GM12878 (cell line): ENCODE results near the gene PTX4. TPM values are rescaled to one million over a fixed set of nuclear protein-coding genes. Genes with fewer than 3 reads are reported as not detected.

Experiments
- ATAC-seq: fragments of 200-7000 bp; cut with Tn5 transposase; 3 replicates; pipeline ENCODE4 v1.9.1; 2020; ENCODE audit warnings: mild to moderate bottlenecking, moderate library complexity
- BruUV-seq: library from RNA; stranded (reverse); fragments of 400-500 nt; replicated peaks from 2 replicates; lab custom pipeline; 2021; lab: Mats Ljungman, UMichigan
- CTCF ChIA-PET: fragments of 300-600 bp; sonication (Branson Sonifier 250); formaldehyde crosslinking; extraction: SDS; loops from one replicate; lab custom pipeline; 2021; ENCODE audit warnings: inconsistent platforms; lab: Yijun Ruan, JAX
- POLR2A ChIA-PET: fragments of 350-600 bp; formaldehyde crosslinking; extraction: SDS; loops from one replicate; lab custom pipeline; 2021; ENCODE audit warnings: inconsistent platforms; lab: Charles Lee
- RAD21 ChIA-PET: fragments of 300-600 bp; sonication (Branson Sonifier 250); formaldehyde crosslinking; loops from one replicate; lab custom pipeline; 2023; ENCODE audit warnings: antibody characterized with exemption; ENCODE audit not compliant: unreplicated experiment; lab: Charles Lee
- SMC1A ChIA-PET: fragments of 300-600 bp; sonication (Branson Sonifier 250); formaldehyde crosslinking; loops from one replicate; lab custom pipeline; 2023; ENCODE audit not compliant: unreplicated experiment, uncharacterized antibody; lab: Charles Lee
- DNase-seq: peaks from one replicate; pipeline ENCODE4 v3.0.0-alpha.2; 2011; ENCODE audit warnings: low read depth, low spot score
- FAIRE-seq: peaks from 3 replicates; lab custom pipeline; 2011; peaks lifted over from hg19 to GRCh38; lab: Jason Lieb, UNC
- H2AFZ ChIP-seq: 2 replicates; pipeline ENCODE4 v1.6.0; 2011; ENCODE audit warnings: low read depth, low read length, control low read depth; ENCODE audit not compliant: control insufficient read depth
- H3K27ac ChIP-seq: 2 replicates; pipeline ENCODE4 v1.5.1; 2011; ENCODE audit warnings: control low read depth; ENCODE audit not compliant: control insufficient read depth, insufficient read depth
- H3K27me3 ChIP-seq, 2 experiments: replicated peaks in 1 of 2; 2 replicates each; pipeline versions ENCODE4 v1.6.0 to v1.6.1; 2011; ENCODE audit warnings: low read length in 1 of 2; ENCODE audit not compliant: control insufficient read depth in 2 of 2, insufficient read depth in 2 of 2
- H3K36me3 ChIP-seq, 2 experiments: 2 replicates each; pipeline ENCODE4 v1.5.1; 2011; ENCODE audit warnings: low read length in 1 of 2; ENCODE audit not compliant: control insufficient read depth in 2 of 2, insufficient read depth in 2 of 2
- H3K4me1 ChIP-seq: 2 replicates; pipeline ENCODE4 v1.6.1; 2011; ENCODE audit warnings: mild to moderate bottlenecking, low read length, moderate library complexity, mixed read lengths; ENCODE audit not compliant: control insufficient read depth, insufficient read depth
- H3K4me2 ChIP-seq: 2 replicates; pipeline ENCODE4 v1.6.0; 2011; ENCODE audit warnings: control low read depth; ENCODE audit not compliant: control insufficient read depth, insufficient read depth
- H3K4me3 ChIP-seq: fragments of 200-600 bp; sonication (generic); 2 replicates; pipeline ENCODE4 v1.5.1; 2016
- H3K79me2 ChIP-seq: 2 replicates; pipeline ENCODE4 v1.6.0; 2011; ENCODE audit warnings: low read length; ENCODE audit not compliant: control insufficient read depth, insufficient read depth
- H3K9ac ChIP-seq: 2 replicates; pipeline ENCODE4 v1.8.0; 2011; ENCODE audit warnings: low read length, control low read depth, mixed read lengths; ENCODE audit not compliant: control insufficient read depth, insufficient read depth
- H3K9me3 ChIP-seq: replicated peaks from 3 replicates; pipeline ENCODE4 v1.5.1; 2011; ENCODE audit warnings: mild to moderate bottlenecking, low read length; ENCODE audit not compliant: control insufficient read depth, insufficient read depth
- H4K20me1 ChIP-seq: 2 replicates; pipeline ENCODE4 v1.6.0; 2011; ENCODE audit not compliant: control insufficient read depth, insufficient read depth
- ATF2 ChIP-seq: IDR thresholded peaks from 2 replicates; pipeline ENCODE4 v1.6.1; 2012; ENCODE audit warnings: low read length, inconsistent platforms
- BCL3 ChIP-seq: IDR thresholded peaks from 2 replicates; pipeline ENCODE4 v1.6.1; 2011; ENCODE audit warnings: borderline replicate concordance, low read depth, mild to moderate bottlenecking, moderate library complexity, low read length; ENCODE audit not compliant: insufficient read depth, poor library complexity, severe bottlenecking
- CREM ChIP-seq: IDR thresholded peaks from 2 replicates; pipeline ENCODE4 v1.6.1; 2014; ENCODE audit warnings: antibody characterized with exemption, low read depth
- ETV6 ChIP-seq, 2 experiments: fragments of 450-650 bp in 1 of 2; IDR thresholded peaks in 1 of 2; conservative IDR thresholded peaks in 1 of 2; 2 replicates each; pipeline ENCODE4 v1.6.1; 2014; ENCODE audit warnings: antibody characterized with exemption in 1 of 2, borderline replicate concordance in 1 of 2, low read depth in 1 of 2, mild to moderate bottlenecking in 1 of 2, moderate library complexity in 1 of 2
- FOS ChIP-seq: IDR thresholded peaks from 3 replicates; pipeline ENCODE4 v1.6.1; 2011; ENCODE audit warnings: borderline replicate concordance; ENCODE audit not compliant: insufficient read length; ENCODE audit errors: extremely low read depth
- GATAD2B ChIP-seq: fragments of 450-650 bp; conservative IDR thresholded peaks from 2 replicates; pipeline ENCODE4 v1.6.1; 2017; ENCODE audit warnings: low read depth, mild to moderate bottlenecking, moderate library complexity
- HCFC1 ChIP-seq: fragments of 150-350 bp; IDR thresholded peaks from 2 replicates; pipeline ENCODE4 v1.6.1; 2014; ENCODE audit warnings: low read length
- MAX ChIP-seq: IDR thresholded peaks from 2 replicates; pipeline ENCODE4 v1.6.1; 2012; ENCODE audit warnings: low read depth, low read length, improper control_type of control experiment
- NFIC ChIP-seq: IDR thresholded peaks from 2 replicates; pipeline ENCODE4 v1.6.1; 2012; ENCODE audit warnings: low read depth, mild to moderate bottlenecking, inconsistent platforms, low read length, moderate library complexity
- NRF1 ChIP-seq: conservative IDR thresholded peaks from 2 replicates; pipeline ENCODE4 v1.6.1; 2011; ENCODE audit warnings: mild to moderate bottlenecking, low read depth, low read length, improper control_type of control experiment
- PBX3 ChIP-seq: IDR thresholded peaks from 2 replicates; pipeline ENCODE4 v1.6.1; 2011; ENCODE audit warnings: mild to moderate bottlenecking, low read depth, low read length, moderate library complexity; ENCODE audit not compliant: insufficient replicate concordance
- RB1 ChIP-seq: fragments of 450-650 bp; formaldehyde crosslinking; IDR thresholded peaks from 2 replicates; pipeline ENCODE4 v1.6.1; 2017; ENCODE audit warnings: mild to moderate bottlenecking, borderline replicate concordance
- SIN3A ChIP-seq: IDR thresholded peaks from 2 replicates; pipeline ENCODE4 v1.6.1; 2012; ENCODE audit warnings: low read depth, low read length, improper control_type of control experiment
- TCF3 ChIP-seq: IDR thresholded peaks from 2 replicates; pipeline ENCODE4 v1.6.1; 2012; ENCODE audit warnings: low read depth, mild to moderate bottlenecking, low read length, borderline replicate concordance; ENCODE audit not compliant: insufficient read depth
- USF1 ChIP-seq: IDR thresholded peaks from 2 replicates; pipeline ENCODE4 v1.6.1; 2011; ENCODE audit warnings: borderline replicate concordance, low read depth, mild to moderate bottlenecking, moderate library complexity, mixed read lengths, low read length; ENCODE audit not compliant: insufficient read depth; ENCODE audit errors: extremely low read length
- ZSCAN29 ChIP-seq: fragments of 450-650 bp; IDR thresholded peaks from 2 replicates; pipeline ENCODE4 v1.6.1; 2017; ENCODE audit warnings: mild to moderate bottlenecking, moderate library complexity
- WGBS: methylation state at CpG from one replicate; pipeline ENCODE4 v1.1.6; 2016; ENCODE audit warnings: low lambda C conversion rate; ENCODE audit not compliant: insufficient replicate concordance, insufficient coverage; ENCODE audit errors: missing lambda C conversion rate; 5-methylcytosine and 5-hydroxymethylcytosine counted together
- in situ Hi-C: fragments of 300-500 bp; cut with MboI; formaldehyde crosslinking; loops from 9 replicates; pipeline ENCODE4 v1.14.3; 2018; ENCODE audit warnings: mixed read lengths
- intact Hi-C: fragments of 100-400 bp; cut with micrococcal nuclease; formaldehyde crosslinking; loops from one replicate; pipeline ENCODE4 v1.14.2; 2022; ENCODE audit not compliant: unreplicated experiment
- polyA plus RNA-seq, 11 experiments: library from polyadenylated mRNA; depleted of rRNA in 4 of 11; unstranded in 6 of 11; stranded (reverse) in 5 of 11; fragments of >200 nt; fragmentation: Nextera tagmentation in 4 of 11; fragmentation: Illumina TruSeq in 1 of 11; extraction: Ambion mirVana in 4 of 11; extraction: Trizol in 1 of 11; gene quantifications; 1 replicate in 1 of 11; 2 replicates in 10 of 11; pipeline versions ENCODE4 v1.2.1 to v1.2.3, GENCODE V29; 2011 to 2016; ENCODE audit warnings: inconsistent platforms in 2 of 11, missing spikeins in 2 of 11, low read depth in 1 of 11
- total RNA-seq, 4 experiments: library from RNA; depleted of rRNA in 3 of 4; stranded (reverse); fragments of >200 nt in 3 of 4; fragmentation: Illumina TruSeq in 1 of 4; extraction: Trizol in 1 of 4; gene quantifications; 2 replicates each; pipeline versions ENCODE4 v1.2.1 to v1.2.3, GENCODE V29; 2013 to 2021

Gene PTX4
- total and polyA plus RNA-seq, 10 of the 15 experiments (the other 5 are each of a cell fraction or from before 2014, with no cell fraction given), result not detected

- no peaks in the 10 kb centered on the region for H3K4me1 ChIP-seq
- BruUV-seq, result no TSS peak
- ATAC-seq (no peak), FAIRE-seq (no peak), DNase-seq (no peak)
- in situ Hi-C loops, result no loop called here
- no peaks in the 10 kb centered on the region for H3K36me3 ChIP-seq
- no peak overlapping the region for H3K9ac ChIP-seq
- ChIA-PET CTCF (no interaction called here), POLR2A (no interaction called here), SMC1A (no interaction called here), RAD21 (no interaction called here)
- no peaks in the 10 kb centered on the region for H3K9me3 ChIP-seq
- H4K20me1 ChIP-seq, result no peaks in the 10 kb centered on the region
- no peak overlapping the region for H3K4me2 ChIP-seq
- intact Hi-C loops, result no loop called here
- no peak overlapping the region for H3K4me3 ChIP-seq
- H3K27me3 ChIP-seq, result no peaks in the 10 kb centered on the region; a peak in 1 of 4 replicates
- no peak overlapping the region for H3K27ac ChIP-seq
- H2AFZ ChIP-seq, result no peak overlapping the region
- WGBS, result 59% methylated on average over 41 of the region's 42 CpGs
- H3K79me2 ChIP-seq, result no peaks in the 10 kb centered on the region
- TF ChIP-seq CREM (no peak), ZSCAN29 (no peak), BCL3 (peak; percentile 95), PBX3 (peak; percentile 30), FOS (no peak), NFIC (no peak), GATAD2B (no peak), ETV6 (conservative IDR thresholded peaks at IDR 0.05 in 1 of 2, IDR thresholded peaks at IDR 0.05 in 1 of 2; ENCODE audit: borderline replicate concordance in 1 of 2, low read depth in 1 of 2) (no peak), HCFC1 (no peak), SIN3A (no peak), ATF2 (no peak), USF1 (no peak), TCF3 (peak; percentile 32; the same call in 1 of the 2 replicates), NRF1 (no peak), RB1 (no peak), MAX (no peak)
These were observed 39.4 kb upstream of the PTX4 start for GRCh38 chr16:1527836-1528811.
